ENCODE results near the gene EGFLAM. TPM values are rescaled to one million over a fixed set of nuclear protein-coding genes. Genes with fewer than 3 reads are reported as not detected.
A peak's percentile ranks its signal among the peaks of the same experiment; 100 is the strongest.

The EGFLAM gene
- total and polyA plus RNA-seq, 9 of the 15 experiments (the other 6 are each of a cell fraction or from before 2014, with no cell fraction given): 0.09 to 2.5 (median 1.0) TPM

- TF ChIP-seq KDM1A (IDR thresholded peaks at IDR 0.05): no peak
- TF ChIP-seq ZNF175 (CRISPR knock-in tag; IDR thresholded peaks at IDR 0.05; ENCODE audit: low read depth): no peak
- TF ChIP-seq RAD21 (CRISPR knock-in tag; conservative IDR thresholded peaks at IDR 0.05 in 1 of 2, IDR thresholded peaks at IDR 0.05 in 1 of 2): peak; percentile 41 to 64
- TF ChIP-seq HMBOX1 (IDR thresholded peaks at IDR 0.05): no peak
- TF ChIP-seq E2F1 (CRISPR knock-in tag; IDR thresholded peaks at IDR 0.05): no peak
- no peak for TF ChIP-seq SFPQ (IDR thresholded peaks at IDR 0.05; ENCODE audit: low read depth, low read length)
- TF ChIP-seq GATAD2B (IDR thresholded peaks at IDR 0.05; ENCODE audit: borderline replicate concordance): no peak
- no peak for TF ChIP-seq ZBTB17 (CRISPR knock-in tag; IDR thresholded peaks at IDR 0.05)
- no peak for TF ChIP-seq MCM5 (IDR thresholded peaks at IDR 0.05; ENCODE audit: low read depth)
- TF ChIP-seq CGGBP1 (CRISPR knock-in tag; IDR thresholded peaks at IDR 0.05): no peak
- TF ChIP-seq CTCF (IDR thresholded peaks at IDR 0.05 in 2 of 3, conservative IDR thresholded peaks at IDR 0.05 in 1 of 3; ENCODE audit: insufficient read depth in 2 of 3, low read depth in 1 of 3, low read length in 3 of 3): peak; percentile 80 to 85 (median 82)
Measured at GRCh38 chr5:38265546-38266179, 7.3 kb downstream of the EGFLAM start (continued).

All from K562 (cell line).